Measurements from ENCODE around the gene EMP2.

GRCh38 chr16:10561001-10561400 is 19.4 kb downstream of the EMP2 start:
- TF ChIP-seq CTCF (IDR thresholded peaks at IDR 0.05; ENCODE audit: insufficient read depth, low read length, poor library complexity, severe bottlenecking) (no peak), EZH2phosphoT487 (conservative IDR thresholded peaks at IDR 0.05; ENCODE audit: low read length) (no peak)

Measured in SU-DHL-6 (cell line).